K562 (cell line): ENCODE results near the gene SCUBE2. TPM values are rescaled to one million over a fixed set of nuclear protein-coding genes. Genes with fewer than 3 reads are reported as not detected.

Source experiments
- ATAC-seq: fragments of 200-7000 bp; cut with Tn5 transposase; 3 replicates; pipeline ENCODE4 v1.9.1; 2020; ENCODE audit warnings: moderate library complexity
- BruUV-seq: library from RNA; stranded (reverse); fragments of 400-500 nt; replicated peaks from 2 replicates; lab custom pipeline; 2021; lab: Mats Ljungman, UMichigan
- CTCF ChIA-PET: fragments of 300-600 bp; formaldehyde crosslinking; extraction: SDS; loops from one replicate; lab custom pipeline; 2021; ENCODE audit warnings: low intra/inter-chr PET ratio; lab: Yijun Ruan, JAX
- POLR2A ChIA-PET: fragments of 300-600, 350-650 bp; sonication (Branson Sonifier 250); formaldehyde crosslinking; extraction: SDS; loops from one replicate; lab custom pipeline; 2021; ENCODE audit warnings: antibody characterized with exemption, inconsistent platforms; lab: Yijun Ruan, JAX
- DNase-seq, 4 experiments: peaks; one replicate each; pipeline versions ENCODE4 v3.0.0 to v3.0.0-alpha.2; 2011 to 2018; ENCODE audit warnings: low spot score in 3 of 4, mixed read lengths in 3 of 4; ENCODE audit errors: extremely low read depth in 1 of 4
- FAIRE-seq: peaks from 2 replicates; lab custom pipeline; 2011; peaks lifted over from hg19 to GRCh38; lab: Jason Lieb, UNC
- H2AFZ ChIP-seq: 2 replicates; pipeline ENCODE4 v1.6.0; 2011; ENCODE audit warnings: low read depth, low read length, control low read depth, inconsistent platforms
- H3K27ac ChIP-seq: fragments of 200-600 bp; 3 replicates; pipeline ENCODE4 v1.8.0; 2011; ENCODE audit warnings: low read depth, mild to moderate bottlenecking, control low read depth, inconsistent platforms, low read length, moderate library complexity, mixed read lengths; ENCODE audit errors: extremely low read depth
- H3K27me3 ChIP-seq, 2 experiments: fragments of 300-600 bp in 1 of 2; 2 replicates in 1 of 2; 3 replicates in 1 of 2; pipeline versions ENCODE4 v1.6.0 to v1.8.0; 2011; ENCODE audit warnings: inconsistent platforms in 2 of 2, low read length in 2 of 2, mild to moderate bottlenecking in 1 of 2, mixed read lengths in 1 of 2, moderate library complexity in 1 of 2; ENCODE audit not compliant: control insufficient read depth in 2 of 2, insufficient read depth in 2 of 2
- H3K36me3 ChIP-seq: fragments of 300-600 bp; 3 replicates; pipeline ENCODE4 v1.8.0; 2011; ENCODE audit warnings: mild to moderate bottlenecking, low read length, inconsistent platforms; ENCODE audit not compliant: control insufficient read depth, insufficient read depth
- H3K4me1 ChIP-seq, 2 experiments: fragments of 200-600 bp in 1 of 2; replicated peaks in 1 of 2; 2 replicates in 1 of 2; 3 replicates in 1 of 2; pipeline versions ENCODE4 v1.5.1 to v1.8.0; 2011; ENCODE audit warnings: inconsistent platforms in 2 of 2, low read length in 2 of 2, mild to moderate bottlenecking in 1 of 2, mixed read lengths in 1 of 2, moderate library complexity in 1 of 2; ENCODE audit not compliant: control insufficient read depth in 2 of 2, insufficient read depth in 2 of 2
- H3K4me2 ChIP-seq: 2 replicates; pipeline ENCODE4 v1.6.1; 2011; ENCODE audit warnings: low read length, control low read depth, inconsistent platforms, mixed read lengths; ENCODE audit not compliant: insufficient read depth
- H3K4me3 ChIP-seq: fragments of 200-600 bp; sonication (generic), shearing (Covaris generic); 2 replicates; pipeline ENCODE4 v1.5.1; 2016; ENCODE audit warnings: control low read depth, inconsistent platforms
- H3K79me2 ChIP-seq: fragments of 200-600 bp; 3 replicates; pipeline ENCODE4 v1.8.0; 2011; ENCODE audit warnings: low read length, inconsistent platforms; ENCODE audit not compliant: control insufficient read depth, insufficient read depth
- H3K9ac ChIP-seq, 2 experiments: 2 replicates each; pipeline versions ENCODE4 v1.6.0 to v1.6.1; 2011; ENCODE audit warnings: low read depth in 2 of 2, low read length in 2 of 2, control low read depth in 1 of 2, inconsistent platforms in 1 of 2, mild to moderate bottlenecking in 1 of 2, mixed read lengths in 1 of 2; ENCODE audit not compliant: insufficient read depth in 1 of 2
- H3K9me1 ChIP-seq: one replicate; pipeline ENCODE4 v1.6.0; 2011; ENCODE audit warnings: inconsistent platforms, mild to moderate bottlenecking, low read length, moderate library complexity; ENCODE audit not compliant: control insufficient read depth, insufficient read depth
- H3K9me3 ChIP-seq: replicated peaks from 2 replicates; pipeline ENCODE4 v1.5.1; 2011; ENCODE audit warnings: low read depth, low read length, inconsistent platforms; ENCODE audit not compliant: control insufficient read depth, insufficient read depth
- H4K20me1 ChIP-seq: replicated peaks from 2 replicates; pipeline ENCODE4 v1.6.1; 2011; ENCODE audit warnings: low read length, inconsistent platforms, mixed read lengths; ENCODE audit not compliant: control insufficient read depth, insufficient read depth
- CBFB ChIP-seq: sonication (generic); formaldehyde crosslinking; IDR thresholded peaks from 2 replicates; pipeline ENCODE4 v1.4.0; 2020; ENCODE audit warnings: mild to moderate bottlenecking, missing genetic modification reagents
- GABPA ChIP-seq: fragments of 200-800 bp; sonication (Bioruptor generic); conservative IDR thresholded peaks from 2 replicates; pipeline ENCODE4 v1.6.1; 2016; ENCODE audit warnings: low read depth, missing genetic modification characterization, missing compliant biosample characterization
- NCOA4 ChIP-seq: fragments of 450-650 bp; IDR thresholded peaks from 2 replicates; pipeline ENCODE4 v1.6.1; 2018; ENCODE audit warnings: mild to moderate bottlenecking; ENCODE audit not compliant: partially characterized antibody
- NFIC ChIP-seq: fragments of 450-650 bp; IDR thresholded peaks from 2 replicates; pipeline ENCODE4 v1.6.1; 2017; ENCODE audit warnings: mild to moderate bottlenecking, inconsistent platforms
- NR4A1 ChIP-seq, 2 experiments: fragments of 250-450 bp in 1 of 2; fragments of 450-650 bp in 1 of 2; sonication (Bioruptor Pico) in 1 of 2; IDR thresholded peaks; 2 replicates each; pipeline versions ENCODE4 v1.4.0 to v1.6.1; 2016 to 2020; ENCODE audit warnings: mild to moderate bottlenecking in 2 of 2, missing compliant biosample characterization in 1 of 2, missing genetic modification characterization in 1 of 2, moderate library complexity in 1 of 2
- POLR3A ChIP-seq: IDR thresholded peaks from 2 replicates; pipeline ENCODE4 v1.6.1; 2011; ENCODE audit warnings: borderline replicate concordance, mild to moderate bottlenecking, moderate library complexity; ENCODE audit not compliant: insufficient read length, insufficient read depth; ENCODE audit errors: extremely low read depth
- RERE ChIP-seq: sonication (generic); formaldehyde crosslinking; IDR thresholded peaks from 2 replicates; pipeline ENCODE4 v1.8.0; 2023; ENCODE audit warnings: missing genetic modification reagents, mild to moderate bottlenecking, borderline replicate concordance
- RHOXF2B ChIP-seq: fragments of 250-450 bp; sonication (Bioruptor Pico); conservative IDR thresholded peaks from 2 replicates; pipeline ENCODE4 v1.5.1; 2021
- SETDB1 ChIP-seq: IDR thresholded peaks from one replicate; pipeline ENCODE4 v1.6.1; 2012; ENCODE audit warnings: low read length, control low read depth, inconsistent platforms
- ZNF232 ChIP-seq: sonication (generic); formaldehyde crosslinking; IDR thresholded peaks from 2 replicates; pipeline ENCODE4 v1.8.0; 2022; ENCODE audit warnings: mild to moderate bottlenecking, missing genetic modification reagents
- ZNF398 ChIP-seq: fragments of 250-450 bp; sonication (Bioruptor Pico); IDR thresholded peaks from 2 replicates; pipeline ENCODE4 v1.8.0; 2021; ENCODE audit warnings: moderate library complexity, mild to moderate bottlenecking, inconsistent platforms
- ZNF444 ChIP-seq: fragments of 250-450 bp; sonication (Bioruptor Pico); IDR thresholded peaks from 2 replicates; pipeline ENCODE4 v1.4.0; 2020; ENCODE audit warnings: mild to moderate bottlenecking, moderate library complexity
- ZNF511 ChIP-seq: sonication (generic); formaldehyde crosslinking; IDR thresholded peaks from 2 replicates; pipeline ENCODE4 v1.8.0; 2022; ENCODE audit warnings: mild to moderate bottlenecking, missing genetic modification reagents
- ZNF707 ChIP-seq: fragments of 250-450 bp; sonication (Bioruptor Pico); conservative IDR thresholded peaks from 2 replicates; pipeline ENCODE4 v1.8.0; 2022; ENCODE audit warnings: inconsistent platforms, mild to moderate bottlenecking, moderate library complexity
- WGBS: fragments of 100-300 bp; shearing (Covaris generic); methylation state at CpG from one replicate; pipeline ENCODE4 v1.1.6; 2016; ENCODE audit warnings: low coverage, mixed read lengths; ENCODE audit not compliant: insufficient coverage; ENCODE audit errors: missing lambda C conversion rate; 5-methylcytosine and 5-hydroxymethylcytosine counted together
- in situ Hi-C: fragments of 300-500 bp; cut with MboI; formaldehyde crosslinking; loops from 4 replicates; pipeline ENCODE4 v1.15.0; 2018; ENCODE audit warnings: inconsistent platforms, mixed read lengths
- intact Hi-C: fragments of 100-400 bp; cut with micrococcal nuclease; formaldehyde crosslinking; loops from 2 replicates; pipeline ENCODE4 v1.14.2; 2022
- polyA plus RNA-seq, 8 experiments: library from polyadenylated mRNA; depleted of rRNA in 4 of 8; stranded (reverse) in 5 of 8; unstranded in 3 of 8; fragments of >200 nt; fragmentation: Nextera tagmentation in 2 of 8; fragmentation: Illumina TruSeq in 1 of 8; extraction: Ambion mirVana in 2 of 8; extraction: Trizol in 1 of 8; gene quantifications; 2 replicates each; pipeline versions ENCODE4 v1.2.1 to v1.2.3, GENCODE V29; 2011 to 2014; ENCODE audit warnings: inconsistent platforms in 1 of 8, missing spikeins in 1 of 8
- total RNA-seq, 7 experiments: library from RNA; depleted of rRNA in 6 of 7; stranded (reverse); fragments of >200 nt in 6 of 7; fragmentation: Illumina TruSeq in 2 of 7; extraction: Trizol in 2 of 7; gene quantifications; 2 replicates each; pipeline versions ENCODE4 v1.2.1 to v1.2.3, GENCODE V29; 2011 to 2021; ENCODE audit warnings: low replicate concordance in 1 of 7

Gene SCUBE2
- total and polyA plus RNA-seq, 9 of the 15 experiments (the other 6 are each of a cell fraction or from before 2014, with no cell fraction given) = 0.06 to 0.40 (median 0.07) TPM; not detected in 6

GRCh38 chr11:9041747-9042146, 49.7 kb downstream of the SCUBE2 start:
- no TSS peak for BruUV-seq
- no peak for DNase-seq

More at GRCh38 chr11:9041747-9042146, 49.7 kb downstream of the SCUBE2 start:
- H3K79me2 ChIP-seq = no peaks in the 10 kb centered on the region
- H4K20me1 ChIP-seq = no peaks in the 10 kb centered on the region
- FAIRE-seq = no peak
- no peak for ATAC-seq
- POLR2A ChIA-PET = interaction anchor here (1.4 to 1.6 kb wide), 2 partner anchors 13 to 19 kb away, joined by 3 to 6 read pairs; no protein-coding TSS in a partner anchor
- in situ Hi-C loops = no loop called here
- 0% methylated on average over 1 of the region's 2 CpGs for WGBS
- CTCF ChIA-PET = no interaction called here
- TF ChIP-seq NFIC (no peak), ZNF232 (no peak), RHOXF2B (CRISPR knock-in tag) (no peak), POLR3A (no peak), NCOA4 (no peak), SETDB1 (no peak), GABPA (no peak), CBFB (CRISPR knock-in tag) (no peak), ZNF707 (CRISPR knock-in tag) (no peak), RERE (no peak), ZNF511 (CRISPR knock-in tag) (no peak), ZNF444 (CRISPR knock-in tag) (no peak), NR4A1 (CRISPR knock-in tag; IDR thresholded peaks at IDR 0.05) (no peak), NR4A1 (tag; IDR thresholded peaks at IDR 0.05) (no peak), ZNF398 (CRISPR knock-in tag) (no peak)
- H3K27me3 ChIP-seq = peaks cover 29 to 31% of the 10 kb centered on the region in 2 experiments
- no peak overlapping the region for H3K4me2 ChIP-seq
- intact Hi-C loops = no loop called here
- H3K9me1 ChIP-seq = no peaks in the 10 kb centered on the region
- no peak overlapping the region for H3K4me3 ChIP-seq
- no peaks in the 10 kb centered on the region for H3K36me3 ChIP-seq
- H3K27ac ChIP-seq = no peak overlapping the region
- H2AFZ ChIP-seq = no peak overlapping the region
- H3K9me3 ChIP-seq = no peaks in the 10 kb centered on the region
- peaks cover 0 to 4% of the 10 kb centered on the region in 2 experiments; a peak in 2 of 5 replicates for H3K4me1 ChIP-seq
- H3K9ac ChIP-seq = no peak overlapping the region
